Skeletal muscle satellite cell (primary cell): ENCODE measurements around the gene TMEM59. TPM values are rescaled to one million over a fixed set of nuclear protein-coding genes. Genes with fewer than 3 reads are reported as not detected.

Experiments used
- H3K27me3 ChIP-seq: 2 replicates; pipeline ENCODE4 v1.7.0; 2013; ENCODE audit warnings: low read length; ENCODE audit not compliant: control insufficient read depth, insufficient read depth
- H3K36me3 ChIP-seq: 2 replicates; pipeline ENCODE4 v1.7.0; 2013; ENCODE audit warnings: mild to moderate bottlenecking, control low read depth, low read length; ENCODE audit not compliant: insufficient read depth
- H3K4me1 ChIP-seq: 2 replicates; pipeline ENCODE4 v1.7.0; 2013; ENCODE audit warnings: low read length; ENCODE audit not compliant: control insufficient read depth, insufficient read depth
- H3K4me2 ChIP-seq: 2 replicates; pipeline ENCODE4 v1.7.0; 2013; ENCODE audit warnings: mild to moderate bottlenecking, low read length
- H3K4me3 ChIP-seq: 2 replicates; pipeline ENCODE4 v1.7.0; 2013; ENCODE audit warnings: low read length
- H3K9ac ChIP-seq: 2 replicates; pipeline ENCODE4 v1.7.0; 2013; ENCODE audit warnings: mild to moderate bottlenecking, low read depth, low read length, moderate library complexity
- H3K9me3 ChIP-seq: replicated peaks from 2 replicates; pipeline ENCODE4 v1.7.0; 2013; ENCODE audit warnings: mild to moderate bottlenecking, control low read depth, low read length
- small RNA-seq: library from RNA; depleted of rRNA; stranded (forward); fragments of <200 nt; gene quantifications from one replicate; pipeline ENCODE3, GENCODE V24; 2012

The TMEM59 gene

DNA sequence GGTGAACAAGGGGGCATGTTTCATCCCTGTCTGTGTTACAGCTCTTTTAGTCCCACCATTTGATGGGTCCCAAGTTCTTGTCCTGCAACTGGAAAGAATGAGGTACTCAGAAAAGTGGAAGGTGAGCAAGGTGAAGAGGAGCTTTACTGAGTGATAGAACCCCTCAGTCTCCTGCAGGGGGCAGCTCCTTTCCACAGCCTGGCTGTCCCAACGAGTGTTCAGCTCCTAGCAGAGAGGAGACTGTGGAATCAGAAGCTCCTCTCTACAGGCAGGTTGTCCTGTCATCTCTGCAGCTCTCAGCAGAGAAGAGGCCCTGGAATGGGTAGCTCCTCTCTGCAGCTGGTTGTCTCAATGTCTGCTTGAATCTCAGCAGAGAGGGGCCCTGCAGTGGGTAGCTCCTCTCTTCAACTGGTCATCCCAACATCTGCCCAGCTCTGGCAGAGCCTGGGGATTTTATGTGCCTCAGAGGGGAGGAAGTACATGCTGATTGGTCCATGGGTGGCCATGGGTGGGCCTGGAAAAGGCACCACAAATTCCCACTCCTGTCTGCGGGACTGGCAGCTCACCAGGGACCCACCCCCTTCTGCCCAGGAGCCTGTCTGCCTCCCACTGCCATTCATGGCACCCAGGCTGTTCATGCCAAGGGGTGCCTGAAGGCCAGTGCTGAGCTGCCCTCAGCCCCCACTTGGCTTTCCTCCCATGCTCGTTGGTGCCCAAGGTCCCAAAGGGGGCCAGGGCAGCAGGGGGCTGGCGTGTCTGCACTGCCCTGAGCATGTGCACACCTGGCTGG lies 60.7 kb downstream of the TMEM59 start:
- Histone ChIP-seq H3K9ac (no peak overlapping the region), H3K4me3 (no peak overlapping the region), H3K36me3 (no peaks in the 10 kb centered on the region), H3K27me3 (peaks cover 5% of the 10 kb centered on the region), H3K9me3 (no peaks in the 10 kb centered on the region), H3K4me1 (no peaks in the 10 kb centered on the region), H3K4me2 (no peak overlapping the region)

DNA sequence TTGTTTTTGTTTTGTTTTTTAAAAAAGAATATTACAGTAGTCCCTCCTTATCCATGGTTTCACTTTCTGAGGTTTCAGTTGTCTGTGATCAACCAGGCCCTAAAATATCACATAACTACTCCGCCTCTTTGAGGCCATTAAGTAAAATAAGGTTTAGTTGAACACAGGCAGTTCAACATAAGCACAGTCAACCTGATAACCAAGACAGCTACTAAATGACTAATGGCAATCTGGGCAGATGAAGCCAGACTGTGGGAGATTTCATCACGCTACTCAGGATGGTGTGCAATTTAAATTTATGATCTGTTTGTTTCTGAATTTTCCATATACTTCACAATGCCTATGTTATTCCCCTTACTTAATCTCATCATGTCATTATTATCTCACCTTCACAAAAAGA lies 65.1 kb downstream of the TMEM59 start:
- H3K4me3 ChIP-seq = no peak overlapping the region
- H3K27me3 ChIP-seq = peaks cover 5% of the 10 kb centered on the region
- no peak overlapping the region for H3K9ac ChIP-seq
- no peaks in the 10 kb centered on the region for H3K36me3 ChIP-seq
- H3K4me1 ChIP-seq = no peaks in the 10 kb centered on the region
- no peaks in the 10 kb centered on the region for H3K9me3 ChIP-seq
- no peak overlapping the region for H3K4me2 ChIP-seq

DNA sequence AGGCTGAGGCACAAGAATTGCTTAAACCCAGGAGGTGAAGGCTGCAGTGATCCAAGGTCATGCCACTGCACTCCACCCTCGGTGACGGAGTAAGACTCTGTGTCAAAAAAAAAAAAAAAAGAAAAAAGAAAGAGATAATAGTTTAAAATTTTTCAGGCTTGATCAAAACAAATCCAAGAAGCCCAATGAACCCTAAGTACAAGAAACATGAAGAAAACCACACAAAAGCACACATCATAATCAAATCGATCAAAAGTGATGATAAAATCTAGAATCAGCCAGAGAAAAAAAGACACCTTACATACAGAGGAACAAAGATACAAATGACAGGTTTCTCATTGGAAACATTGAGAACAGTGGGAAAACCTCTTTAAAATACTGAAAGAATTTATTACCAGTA lies 66.5 kb downstream of the TMEM59 start:
- Histone ChIP-seq H3K27me3 (peaks cover 5% of the 10 kb centered on the region), H3K9me3 (no peaks in the 10 kb centered on the region), H3K4me2 (no peak overlapping the region), H3K4me1 (peaks cover 8% of the 10 kb centered on the region), H3K9ac (no peak overlapping the region), H3K4me3 (no peak overlapping the region), H3K36me3 (no peaks in the 10 kb centered on the region)

DNA sequence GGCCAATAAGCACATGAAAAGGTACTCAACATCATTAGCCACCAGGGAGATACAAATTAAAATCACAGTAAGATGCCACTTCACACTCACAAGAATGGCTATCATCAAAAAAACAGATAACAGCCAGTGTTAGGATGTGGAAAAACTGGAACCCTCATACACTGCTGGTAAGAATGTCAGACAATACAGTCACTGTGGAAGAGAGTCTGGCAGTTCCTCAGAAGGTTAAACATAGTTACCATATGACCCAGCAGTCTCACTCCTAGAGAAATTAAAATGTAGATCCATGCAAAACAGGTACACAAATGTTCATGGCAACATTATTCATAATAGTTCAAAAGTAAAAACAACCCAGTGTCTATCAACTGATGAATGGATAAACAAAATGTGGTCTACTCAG lies 68.3 kb downstream of the TMEM59 start:
- Histone ChIP-seq H3K36me3 (no peaks in the 10 kb centered on the region), H3K27me3 (peaks cover 5% of the 10 kb centered on the region), H3K9me3 (no peaks in the 10 kb centered on the region), H3K4me1 (peaks cover 8% of the 10 kb centered on the region), H3K4me3 (no peak overlapping the region), H3K9ac (no peak overlapping the region), H3K4me2 (no peak overlapping the region)

DNA sequence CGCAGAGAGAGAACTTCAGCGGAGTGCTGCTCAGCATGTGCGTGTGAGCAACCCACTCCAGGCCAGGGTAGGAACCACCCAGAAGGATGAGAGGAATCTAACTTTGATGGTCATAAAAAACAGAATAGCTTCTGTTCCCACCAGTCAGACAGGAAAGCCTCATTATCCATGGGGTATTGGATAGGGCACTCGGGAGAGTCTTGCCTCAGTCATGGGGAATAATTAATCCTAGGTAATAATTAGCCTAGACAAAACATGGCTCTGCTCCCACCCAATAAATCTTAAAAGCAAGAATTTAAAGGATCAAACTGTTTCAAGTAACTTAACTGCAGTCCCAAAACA lies 70.3 kb downstream of the TMEM59 start:
- H3K9ac ChIP-seq = peak overlapping the region; percentile 63
- H3K4me2 ChIP-seq = peak overlapping the region; percentile 76
- peak overlapping the region; percentile 56 for H3K4me3 ChIP-seq

DNA sequence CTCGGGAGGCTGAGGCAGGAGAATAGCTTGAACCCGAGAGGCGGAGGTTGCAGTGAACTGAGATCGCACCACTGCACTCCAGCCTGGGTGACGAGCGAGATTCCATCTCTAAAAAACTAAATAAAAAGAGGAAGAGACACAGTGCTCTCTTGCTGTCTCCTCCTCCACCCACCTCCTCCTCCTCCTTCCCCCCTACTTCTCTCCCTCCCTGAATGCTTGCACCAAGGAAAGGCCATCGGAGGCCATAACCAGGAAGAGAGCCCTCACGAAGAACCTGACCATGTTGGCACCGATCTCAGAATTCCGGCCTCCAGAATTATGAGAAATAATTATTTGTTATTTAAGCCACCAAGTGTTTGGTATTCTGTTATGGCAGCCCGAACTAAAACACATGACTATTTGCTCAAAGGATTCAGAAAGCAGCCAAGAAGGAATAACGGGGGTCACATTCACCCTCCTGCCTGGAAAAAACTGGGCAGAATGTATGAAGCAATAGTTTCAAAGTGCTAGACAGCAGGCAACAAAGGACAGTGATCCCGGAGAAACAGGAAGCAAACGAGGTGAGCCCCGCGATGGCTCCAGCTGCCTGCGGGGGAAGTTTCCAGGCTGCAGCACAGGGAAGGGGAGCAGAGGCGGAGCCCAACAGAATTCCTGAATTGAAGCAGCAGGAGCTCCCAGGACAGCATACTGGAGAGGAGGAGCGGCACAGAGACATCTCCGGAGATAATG lies 70.8 kb downstream of the TMEM59 start:
- peak overlapping the region; percentile 76 for H3K4me2 ChIP-seq
- H3K4me1 ChIP-seq = peaks cover 8% of the 10 kb centered on the region
- H3K36me3 ChIP-seq = no peaks in the 10 kb centered on the region
- peak overlapping the region; percentile 56 for H3K4me3 ChIP-seq
- peak overlapping the region; percentile 63 for H3K9ac ChIP-seq
- H3K9me3 ChIP-seq = no peaks in the 10 kb centered on the region
- no peaks in the 10 kb centered on the region for H3K27me3 ChIP-seq

More for the DNA sequence above, 70.3 kb downstream of the TMEM59 start:
- Histone ChIP-seq H3K36me3 (no peaks in the 10 kb centered on the region), H3K4me1 (peaks cover 8% of the 10 kb centered on the region), H3K27me3 (no peaks in the 10 kb centered on the region), H3K9me3 (no peaks in the 10 kb centered on the region)

DNA sequence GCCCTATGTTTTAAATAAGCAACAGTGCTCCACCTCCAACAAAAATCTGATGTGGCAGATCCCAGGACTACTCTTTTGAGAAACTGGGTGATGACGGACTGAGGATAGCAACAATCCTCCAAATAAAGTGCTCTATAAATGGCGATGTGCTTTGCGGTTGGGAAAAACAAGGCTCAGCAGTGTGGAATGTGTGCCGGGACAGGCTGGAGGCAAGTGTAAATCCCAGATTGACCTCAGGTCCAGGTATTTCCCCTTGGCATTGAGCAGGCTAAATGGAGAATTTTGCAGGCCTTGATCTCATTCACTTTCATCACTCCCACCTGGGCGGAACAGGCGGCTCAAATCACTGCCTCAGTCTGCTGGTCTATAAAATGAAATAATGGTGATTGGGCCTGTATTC lies 71.8 kb downstream of the TMEM59 start:
- no peaks in the 10 kb centered on the region for H3K36me3 ChIP-seq
- H3K4me1 ChIP-seq = peaks cover 8% of the 10 kb centered on the region
- no peaks in the 10 kb centered on the region for H3K9me3 ChIP-seq
- H3K4me2 ChIP-seq = no peak overlapping the region
- H3K4me3 ChIP-seq = no peak overlapping the region
- H3K27me3 ChIP-seq = no peaks in the 10 kb centered on the region
- no peak overlapping the region for H3K9ac ChIP-seq

DNA sequence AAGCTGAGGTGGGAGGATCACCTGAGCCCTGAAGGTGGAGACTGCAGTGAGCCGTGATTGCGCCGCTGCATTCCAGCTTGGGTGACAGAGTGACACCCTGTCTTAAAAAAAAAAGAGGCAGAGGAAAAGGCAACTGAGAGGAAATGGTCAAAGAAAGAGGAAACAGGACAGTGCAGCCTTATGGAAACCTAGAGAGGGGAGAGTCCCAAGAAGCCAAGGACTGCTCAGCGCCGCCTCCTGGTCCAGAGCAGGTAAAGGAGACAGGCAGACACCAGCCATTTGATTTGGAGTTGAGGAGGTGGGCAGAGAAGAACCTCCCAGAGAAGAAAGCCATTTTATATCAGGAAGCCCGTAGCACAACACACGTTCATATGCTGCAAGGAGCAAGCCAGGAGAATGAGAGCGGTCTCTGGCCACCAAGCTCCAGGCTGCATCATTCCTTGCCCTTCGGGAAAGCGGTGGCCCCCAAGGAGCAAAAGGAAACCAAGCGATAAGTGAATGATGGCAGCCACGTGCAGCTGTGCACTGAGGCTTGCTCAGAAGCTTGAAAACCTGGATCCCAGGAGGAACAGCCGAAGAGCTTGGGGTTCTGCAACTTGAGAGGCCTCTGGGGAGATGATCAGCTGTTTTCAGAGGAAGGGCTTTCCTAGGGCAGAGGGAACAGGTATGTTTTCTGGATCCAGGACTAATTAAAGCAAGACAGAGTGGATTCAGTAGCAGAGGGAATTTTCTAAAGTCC lies 73.1 kb downstream of the TMEM59 start:
- no peaks in the 10 kb centered on the region for H3K27me3 ChIP-seq
- no peaks in the 10 kb centered on the region for H3K36me3 ChIP-seq
- no peaks in the 10 kb centered on the region for H3K9me3 ChIP-seq
- H3K4me1 ChIP-seq = peaks cover 8% of the 10 kb centered on the region
- H3K4me2 ChIP-seq = no peak overlapping the region
- H3K4me3 ChIP-seq = no peak overlapping the region
- no peak overlapping the region for H3K9ac ChIP-seq

Small RNAs within 50 kb of the gene (small RNA-seq; reads per million reads assigned to genes)
- not detected for gene AL353898.1
- not detected for gene AL353898.2
